Hematopoietic multipotent progenitor cell treated with erythropoietin and hydrocortisone succinate and interleukin-3 and kit ligand, for 4 days (in vitro differentiated cells): Measurements from ENCODE around the gene SLC25A26.

Experiments used
- DNase-seq: peaks from one replicate; pipeline ENCODE4 v3.0.0-alpha.2; 2015

Gene SLC25A26

DNA sequence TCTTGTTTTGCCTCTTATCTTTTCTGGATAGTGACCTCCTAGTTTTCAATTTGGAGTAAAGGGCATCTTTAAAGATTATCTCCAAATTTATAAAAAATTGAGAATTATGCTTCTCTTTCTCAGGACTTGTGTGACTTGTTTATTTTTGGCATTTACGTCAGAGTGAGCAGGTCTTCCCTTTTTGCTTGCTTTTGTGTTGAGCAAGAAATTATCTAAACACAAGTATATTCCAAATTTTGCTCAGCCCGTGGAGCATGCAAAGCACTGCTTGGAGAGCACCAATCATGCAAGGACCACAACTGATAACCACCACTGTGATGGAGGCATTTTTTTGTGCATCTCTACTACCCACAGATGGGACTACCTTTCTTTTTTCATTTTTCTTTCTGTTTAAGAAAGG, 7.1 kb downstream of the SLC25A26 start:
- DNase-seq, result no peak

DNA sequence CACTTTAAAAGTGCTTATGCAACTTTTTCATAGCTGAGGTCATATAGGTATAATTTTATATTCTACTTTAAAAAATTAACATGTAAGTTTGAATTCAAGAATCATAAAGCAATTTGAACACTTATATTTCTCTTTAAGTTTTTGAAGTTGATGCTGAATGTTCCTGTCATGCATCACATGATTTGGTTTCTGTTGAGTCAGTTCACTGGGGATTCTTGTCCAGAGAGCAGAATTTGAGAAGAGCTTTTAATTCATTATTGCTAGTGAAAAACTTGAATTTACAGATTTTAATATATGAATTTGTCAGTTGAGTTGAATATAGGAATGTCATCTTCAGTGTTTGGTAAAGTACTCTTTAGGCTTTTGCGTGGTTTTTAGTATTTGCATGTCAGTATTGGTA, 7.9 kb downstream of the SLC25A26 start:
- no peak for DNase-seq

DNA sequence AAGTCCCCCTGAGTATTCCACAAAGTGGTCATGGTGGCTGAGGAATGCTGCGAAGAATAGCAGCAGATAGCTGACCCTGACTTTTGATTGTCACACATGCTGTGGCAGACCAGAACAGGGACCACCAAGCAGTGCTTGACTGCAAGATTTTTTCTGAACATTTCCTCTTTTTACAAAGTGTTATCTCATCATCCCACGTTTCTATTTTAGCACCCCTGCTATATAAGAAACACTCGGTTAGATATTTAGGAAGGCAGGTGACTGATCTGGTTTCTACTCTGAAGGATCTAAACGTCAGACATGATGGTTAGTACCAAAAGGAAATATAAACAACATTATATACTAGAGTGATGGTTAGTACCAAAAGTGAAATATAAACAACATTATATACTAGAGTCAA, 9.1 kb downstream of the SLC25A26 start:
- peak; percentile 65 for DNase-seq

DNA sequence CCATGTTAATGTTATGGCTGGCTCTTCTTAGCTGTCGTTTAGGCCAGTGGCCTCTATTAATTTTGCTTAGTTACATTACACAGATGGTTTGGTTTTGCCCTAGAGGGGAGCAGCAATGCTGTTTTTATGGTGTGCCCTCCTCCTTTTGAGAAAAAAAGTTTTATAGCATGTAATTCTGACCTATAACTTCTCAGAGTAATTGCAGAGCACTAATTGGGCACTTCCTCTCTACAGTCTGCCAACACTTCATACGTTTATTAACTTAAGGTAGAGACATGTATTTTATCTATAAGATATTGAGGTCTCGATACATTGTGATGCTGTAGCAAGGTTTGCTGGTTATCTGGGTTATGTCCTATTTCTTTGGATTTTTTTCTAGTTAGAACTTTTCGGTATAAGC, 12.2 kb downstream of the SLC25A26 start:
- DNase-seq, result no peak

DNA sequence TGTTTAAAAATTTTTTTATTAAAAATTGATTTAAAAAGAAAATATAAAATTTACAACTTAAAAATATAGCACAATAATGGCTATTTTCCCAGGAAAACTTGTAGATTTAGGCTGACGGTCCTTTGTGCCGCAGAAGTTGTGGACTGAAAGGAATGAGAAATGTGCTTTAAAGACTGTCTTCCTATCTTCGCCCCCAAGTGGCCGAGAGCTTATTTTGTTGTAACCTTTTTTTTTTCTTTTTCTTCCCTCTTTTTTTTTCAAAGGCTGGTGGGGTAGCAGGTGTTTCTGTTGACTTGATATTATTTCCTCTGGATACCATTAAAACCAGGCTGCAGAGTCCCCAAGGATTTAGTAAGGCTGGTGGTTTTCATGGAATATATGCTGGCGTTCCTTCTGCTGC, 15.5 kb downstream of the SLC25A26 start:
- peak; percentile 51 for DNase-seq

DNA sequence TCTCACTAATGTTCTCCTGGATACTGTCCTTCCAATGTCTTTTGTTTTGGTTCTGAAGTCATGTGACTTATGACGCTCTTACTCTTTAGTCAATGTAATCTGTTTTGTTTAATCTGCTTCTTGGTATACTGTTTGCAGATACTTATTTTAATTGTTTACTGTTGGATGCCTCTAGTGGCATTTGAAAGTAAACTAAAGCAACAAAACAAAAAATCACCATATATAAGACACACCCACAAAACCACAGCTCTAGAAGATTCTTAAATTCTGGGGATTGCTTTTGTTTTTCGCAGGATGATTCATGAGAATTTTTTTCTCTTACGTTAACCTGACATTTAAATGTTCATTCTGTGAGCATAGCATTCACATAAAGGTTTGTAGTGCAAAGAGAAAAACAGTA, 16.8 kb downstream of the SLC25A26 start:
- no peak for DNase-seq

DNA sequence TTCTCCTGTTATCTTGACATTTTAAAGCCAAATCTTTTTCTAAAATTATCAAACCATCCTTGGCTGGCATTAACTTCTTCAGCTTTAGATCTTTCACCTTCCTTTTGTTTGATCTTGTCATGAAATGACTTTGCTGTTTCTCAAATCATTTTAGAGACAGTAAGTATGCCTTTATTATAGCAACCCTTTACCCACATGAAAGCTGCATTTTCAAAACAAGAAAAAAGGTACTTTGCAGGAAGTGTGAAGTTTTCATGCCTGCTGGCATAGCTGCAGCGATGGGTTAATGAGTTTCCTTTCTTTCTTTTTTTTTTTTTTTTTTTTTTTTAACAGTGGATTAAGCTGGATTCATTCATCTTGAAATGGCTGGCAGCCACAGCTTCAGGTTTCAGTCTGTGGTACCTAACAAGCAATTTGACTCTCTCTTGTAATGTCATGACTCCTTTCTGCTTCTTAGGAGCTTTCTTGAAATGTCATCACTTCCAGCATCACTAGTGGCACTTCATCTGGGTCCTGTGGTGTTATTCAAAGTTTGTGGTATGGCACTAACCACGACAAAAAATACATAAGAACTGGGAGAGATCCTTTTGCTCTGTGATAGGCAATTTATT, 18.8 kb downstream of the SLC25A26 start:
- DNase-seq, result no peak

DNA sequence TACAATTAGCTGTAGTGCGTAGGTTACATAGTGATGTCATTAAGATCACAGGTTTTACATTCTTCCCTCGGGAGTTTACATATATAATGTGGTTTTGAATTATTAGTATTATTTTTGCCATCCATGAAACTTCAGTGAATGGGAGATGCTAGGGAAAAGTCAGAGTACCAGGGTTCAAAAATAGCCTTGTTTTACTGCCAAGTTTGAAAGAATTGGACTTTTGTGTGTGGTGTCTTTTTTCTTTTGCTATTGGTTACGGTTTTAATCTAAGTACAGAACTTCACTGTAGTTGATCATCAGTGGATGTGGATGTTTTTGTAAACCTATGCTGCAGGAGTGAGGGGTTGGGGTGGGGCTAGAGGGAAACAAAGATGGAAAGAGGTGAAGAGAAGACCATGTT, 20.7 kb downstream of the SLC25A26 start:
- DNase-seq, result no peak

DNA sequence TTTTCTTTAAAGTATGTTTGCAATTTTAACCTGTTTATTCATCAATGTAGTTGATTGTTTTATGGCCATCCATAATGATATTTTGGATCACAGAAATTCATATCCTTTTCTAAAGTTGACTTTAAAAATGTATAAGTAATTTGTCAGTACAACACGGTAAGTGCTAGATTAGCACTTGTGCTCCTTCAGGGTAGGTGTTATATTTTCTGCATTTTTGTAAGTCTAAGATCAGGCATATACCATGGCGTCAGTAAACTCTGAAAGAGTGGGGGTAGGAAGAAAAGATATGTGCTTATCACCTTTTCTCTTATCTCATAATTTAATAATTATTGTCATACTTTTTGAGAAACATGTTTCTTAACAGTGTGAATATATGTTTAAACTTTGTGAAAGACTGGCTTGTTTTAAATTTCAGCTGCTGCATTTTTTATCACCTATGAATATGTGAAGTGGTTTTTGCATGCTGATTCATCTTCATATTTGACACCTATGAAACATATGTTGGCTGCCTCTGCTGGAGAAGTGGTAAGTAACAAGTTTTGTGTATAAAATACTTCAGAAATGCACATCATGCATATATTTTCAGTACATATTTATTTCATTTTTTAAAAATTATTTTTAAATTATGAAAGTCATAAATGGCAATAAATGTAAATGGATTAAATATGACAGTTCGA, 22.1 kb downstream of the SLC25A26 start:
- DNase-seq, result no peak

DNA sequence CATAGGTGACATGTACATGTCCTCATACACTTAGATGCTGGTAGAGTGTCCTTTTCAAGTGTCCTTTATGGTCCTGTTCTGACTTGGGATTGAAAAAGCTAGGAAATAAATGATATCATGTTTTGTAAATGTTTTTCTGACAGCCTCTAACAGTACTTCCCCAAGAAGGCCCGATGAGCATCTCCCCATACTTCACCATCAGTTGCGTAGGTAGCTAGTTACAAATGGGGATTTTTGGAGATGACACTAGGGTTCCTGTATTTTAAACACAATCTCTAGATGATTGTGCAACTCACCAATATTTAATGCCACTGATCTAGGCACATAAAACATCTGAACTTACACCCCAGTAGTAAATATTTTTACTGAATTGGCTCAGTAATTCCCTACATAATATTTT, 27.8 kb downstream of the SLC25A26 start:
- no peak for DNase-seq

DNA sequence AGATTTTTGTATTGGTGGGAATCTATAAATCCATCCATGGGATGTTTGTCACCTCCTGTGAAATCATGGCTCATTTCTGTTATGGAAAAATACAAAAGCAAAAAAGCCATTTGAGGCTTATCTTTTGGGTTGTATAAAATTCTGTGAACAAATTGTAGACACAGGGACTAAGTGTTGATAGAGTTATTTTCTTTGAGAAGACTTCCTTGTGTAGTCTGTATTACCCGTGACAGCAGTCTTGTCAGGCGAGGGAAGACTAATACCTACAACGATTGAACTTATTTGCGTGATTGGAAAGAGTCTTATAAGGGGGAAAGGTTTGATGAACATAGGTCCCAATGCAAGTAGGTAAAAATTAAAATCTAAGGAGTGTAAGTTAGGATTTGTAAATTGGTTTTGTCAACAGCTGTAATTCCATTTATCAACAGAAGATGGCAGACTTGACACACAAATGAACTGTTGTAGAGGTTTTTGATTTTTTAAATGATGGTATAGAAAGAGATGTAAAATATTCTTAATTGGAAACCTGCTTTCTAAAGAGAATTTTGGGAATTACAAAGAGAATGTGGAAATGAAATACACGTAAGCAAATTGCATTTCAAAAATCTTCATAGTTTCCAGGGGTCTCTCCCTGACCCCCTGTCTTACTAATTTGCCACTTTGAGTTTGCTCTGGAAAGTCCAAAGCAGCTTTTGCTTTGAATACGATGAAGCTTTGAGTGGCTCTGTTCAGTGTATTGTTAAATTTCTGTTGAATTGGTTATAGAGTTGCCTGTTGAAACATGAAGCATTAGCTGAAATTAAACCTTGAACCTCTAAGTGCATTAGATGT, 33.2 kb downstream of the SLC25A26 start:
- peak; percentile 55 for DNase-seq

DNA sequence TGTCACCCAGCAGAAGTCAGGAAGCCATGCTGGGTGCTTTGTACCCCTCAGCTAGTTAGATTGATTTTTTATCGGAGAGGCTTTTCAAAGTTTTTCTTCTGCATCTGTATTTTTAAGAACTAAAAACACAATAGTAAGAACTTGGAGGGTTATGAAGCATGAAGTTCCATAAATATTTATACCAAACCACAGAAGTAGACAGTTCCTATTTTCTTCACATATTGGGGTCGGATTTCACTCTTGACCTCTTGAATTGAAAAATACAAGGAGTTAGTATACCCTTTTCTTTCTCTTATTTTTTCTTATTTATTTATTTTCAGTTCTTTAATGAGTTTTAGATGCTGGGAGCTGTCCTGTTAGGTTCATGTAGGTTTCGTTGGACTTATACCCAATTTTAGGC, 35.1 kb downstream of the SLC25A26 start:
- no peak for DNase-seq

DNA sequence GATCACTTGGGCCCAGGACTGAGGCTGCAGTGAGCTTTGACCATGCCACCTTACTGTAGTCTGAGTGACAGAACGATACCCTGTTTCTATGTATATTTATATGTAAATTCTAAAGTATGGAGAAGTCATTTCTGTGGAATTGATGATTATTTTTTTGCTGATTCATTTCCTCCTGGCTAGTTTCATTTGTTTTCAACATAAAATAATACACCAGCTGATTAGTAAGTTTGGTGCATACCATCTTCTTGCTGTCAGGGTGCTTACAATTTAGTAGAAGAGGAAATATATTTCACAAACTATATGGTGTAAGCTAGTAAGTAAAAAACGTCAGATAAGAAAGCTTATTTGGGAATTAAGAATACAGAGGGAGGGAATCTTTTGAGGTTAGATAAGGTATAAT, 36.0 kb downstream of the SLC25A26 start:
- DNase-seq, result peak; percentile 25

DNA sequence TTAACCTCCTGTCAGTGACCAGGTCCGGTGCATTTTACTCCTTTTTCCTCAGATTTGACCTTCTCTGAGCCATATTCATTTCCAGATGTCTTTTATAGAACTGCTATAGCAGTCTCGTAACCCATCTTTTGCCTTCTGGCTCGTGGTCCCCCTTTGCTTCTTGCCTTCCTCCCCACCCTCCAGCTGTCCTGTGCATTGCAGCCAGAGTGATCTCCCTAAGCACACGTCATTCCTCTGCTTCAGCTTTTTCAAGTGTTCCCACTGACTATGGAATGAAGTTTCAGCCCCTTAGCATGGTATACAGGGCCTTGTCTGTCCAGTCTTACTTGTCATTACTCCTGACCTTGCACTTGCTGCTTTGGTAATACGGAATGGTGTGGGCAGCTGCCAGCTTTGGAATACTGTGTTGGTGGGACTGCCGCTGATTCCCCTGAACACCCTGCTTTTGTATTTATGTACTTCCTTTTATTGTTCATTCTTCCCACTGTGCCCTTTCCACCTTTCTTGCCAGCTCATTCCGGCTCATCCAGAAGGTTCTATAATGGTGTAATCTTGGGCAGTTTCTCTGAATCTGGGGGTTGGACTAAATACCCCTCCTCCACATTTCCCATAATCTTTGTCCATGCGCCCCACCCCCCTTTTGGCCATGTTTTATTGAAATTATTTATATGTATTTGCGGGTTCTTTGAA, 38.9 kb downstream of the SLC25A26 start:
- DNase-seq, result no peak

DNA sequence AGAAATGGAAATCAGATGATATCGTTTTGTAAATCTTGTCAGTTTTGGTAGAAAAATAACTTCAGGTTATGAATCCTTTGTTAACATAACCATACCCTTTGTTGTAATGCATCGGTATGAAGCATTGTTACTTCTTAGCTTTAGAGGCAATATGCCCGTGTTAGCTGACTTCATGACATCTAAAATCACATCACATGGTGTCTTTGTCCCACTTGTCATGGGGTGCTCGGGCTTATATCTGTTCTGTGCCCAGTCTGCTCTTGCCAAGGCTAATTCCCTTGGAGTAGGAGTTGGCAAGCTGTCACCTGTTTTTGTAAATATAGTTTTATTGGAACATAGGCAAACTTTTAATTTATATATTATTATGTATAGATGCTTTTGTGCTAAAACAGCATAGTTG, 39.6 kb downstream of the SLC25A26 start:
- no peak for DNase-seq

DNA sequence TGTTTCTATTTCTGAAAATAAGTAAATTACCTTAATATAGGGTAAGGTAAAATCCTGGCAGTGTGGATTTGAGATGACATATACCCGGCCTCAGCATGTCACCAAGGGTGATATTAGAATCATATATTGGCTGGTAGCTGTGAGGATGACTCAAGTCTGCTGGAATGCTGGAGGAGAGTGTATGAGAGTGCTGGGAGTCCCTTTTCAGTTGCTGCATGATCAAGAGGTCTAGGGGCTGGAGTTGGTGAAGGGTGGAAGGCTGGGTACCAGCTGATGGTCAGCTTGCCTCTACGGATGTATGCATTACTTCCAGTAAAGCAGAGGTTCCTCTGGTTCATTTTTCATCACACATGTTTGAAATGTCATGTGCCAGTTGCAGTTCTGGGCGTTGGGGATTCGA, 40.6 kb downstream of the SLC25A26 start:
- no peak for DNase-seq

DNA sequence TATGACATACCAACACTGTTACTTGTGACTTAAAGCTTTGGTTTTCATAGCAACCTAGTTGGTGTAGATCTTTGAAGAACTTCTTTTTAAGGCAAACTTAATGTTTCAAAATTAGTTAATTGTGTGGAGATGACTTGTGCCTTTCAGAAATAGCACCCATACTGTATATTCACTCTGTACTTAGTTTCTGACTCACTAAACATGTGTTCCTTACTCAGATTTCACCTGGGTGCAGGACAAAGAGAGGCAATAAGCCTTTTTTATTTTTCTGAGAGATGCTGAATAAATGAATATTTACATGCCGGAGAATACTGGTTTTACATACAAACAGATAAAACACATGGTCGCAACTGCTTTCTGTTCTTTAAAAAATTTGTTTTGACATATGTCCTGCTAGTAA, 44.8 kb downstream of the SLC25A26 start:
- no peak for DNase-seq

DNA sequence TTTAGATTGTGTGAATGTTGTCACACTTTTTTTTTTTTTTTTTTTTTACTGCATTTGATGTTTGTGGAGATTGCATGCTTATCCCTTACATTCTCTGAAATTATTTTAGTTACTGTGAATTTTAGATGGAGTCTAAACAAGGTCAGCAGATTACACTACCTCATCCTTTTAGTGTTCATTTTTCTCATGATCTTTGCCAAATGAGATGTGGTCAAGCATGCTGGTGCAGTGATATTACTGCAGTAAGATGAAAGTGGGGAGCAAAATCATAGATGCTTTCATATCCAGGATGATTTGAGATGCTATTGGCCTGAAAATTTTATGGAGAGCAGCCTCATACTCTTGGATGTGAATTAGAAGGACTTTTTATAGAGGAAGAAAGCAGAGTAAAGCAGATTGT, 45.8 kb downstream of the SLC25A26 start:
- DNase-seq, result no peak

DNA sequence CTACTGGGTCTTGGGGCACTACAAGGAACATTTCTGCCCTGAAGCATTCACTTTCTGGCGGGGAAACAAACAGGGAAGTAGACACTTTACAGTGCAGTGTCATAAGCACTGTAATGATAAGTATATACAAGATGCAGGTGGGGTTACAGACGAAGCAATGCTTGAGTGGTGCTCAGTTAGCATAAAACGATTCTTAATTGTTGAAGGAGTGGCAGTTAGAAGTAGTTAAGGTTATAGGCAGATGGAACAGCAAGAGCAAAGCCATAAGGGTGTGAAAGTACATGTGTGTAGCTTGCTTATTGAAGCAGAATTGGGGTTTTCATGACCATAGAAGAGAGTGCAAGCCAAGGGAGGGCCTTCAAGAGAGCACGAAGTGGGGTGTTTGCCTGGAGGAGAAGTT, 46.2 kb downstream of the SLC25A26 start:
- DNase-seq, result no peak

DNA sequence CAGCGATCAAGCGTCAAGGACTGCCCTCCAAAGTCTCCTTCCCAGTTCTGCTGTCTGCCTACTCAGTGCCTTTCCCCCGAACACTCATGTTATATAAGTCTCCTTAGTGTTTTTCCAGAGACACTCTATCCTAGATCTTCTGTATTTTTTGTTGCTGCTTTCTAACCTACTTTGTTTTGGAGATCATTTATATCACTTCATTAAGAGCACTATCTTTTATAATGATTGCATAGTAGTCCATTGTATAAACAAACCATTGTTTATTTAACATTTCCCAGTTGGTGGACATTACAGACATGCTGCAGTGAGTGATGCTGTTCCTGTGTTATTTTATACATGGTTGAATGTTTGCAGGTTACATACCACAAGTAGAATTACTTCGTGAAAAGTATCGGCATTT, 47.1 kb downstream of the SLC25A26 start:
- no peak for DNase-seq

DNA sequence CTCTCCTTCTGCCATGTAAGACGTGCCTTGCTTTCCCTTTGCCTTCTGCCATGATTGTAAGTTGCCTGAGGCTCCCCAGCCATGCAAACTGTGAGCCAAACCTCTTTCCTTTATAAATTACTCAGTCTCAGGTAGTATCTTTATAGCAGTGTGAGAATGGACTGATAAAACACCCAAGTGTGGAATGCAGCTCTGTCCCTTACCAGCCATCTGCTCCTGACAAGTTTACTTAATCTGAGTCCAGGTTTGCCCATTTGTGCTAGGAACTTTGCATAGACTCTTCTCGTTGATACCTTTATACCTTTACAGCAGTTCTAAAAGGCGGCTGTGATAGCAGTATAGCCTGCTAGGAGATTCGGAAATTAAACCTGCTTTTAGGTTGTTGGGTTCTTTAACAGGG, 48.1 kb downstream of the SLC25A26 start:
- DNase-seq, result no peak

DNA sequence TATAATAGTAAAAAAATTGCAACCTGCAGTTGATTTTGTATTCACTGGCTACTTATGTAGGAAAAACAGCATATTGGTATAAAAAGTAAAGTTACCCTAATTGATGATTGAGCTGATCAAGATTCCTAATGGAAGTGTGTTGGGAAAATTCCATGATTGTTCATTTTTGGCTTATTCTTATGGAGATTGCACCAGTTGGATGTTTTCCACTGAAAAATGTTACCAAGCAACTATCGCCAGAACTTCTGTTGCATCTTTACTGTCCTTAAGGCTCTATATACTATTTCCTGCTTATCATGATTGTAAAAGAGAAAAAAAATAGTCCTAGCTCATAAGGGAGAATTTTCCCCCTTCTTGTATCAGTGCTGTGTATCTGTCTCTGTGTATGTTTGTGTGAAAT, 48.6 kb downstream of the SLC25A26 start:
- no peak for DNase-seq

DNA sequence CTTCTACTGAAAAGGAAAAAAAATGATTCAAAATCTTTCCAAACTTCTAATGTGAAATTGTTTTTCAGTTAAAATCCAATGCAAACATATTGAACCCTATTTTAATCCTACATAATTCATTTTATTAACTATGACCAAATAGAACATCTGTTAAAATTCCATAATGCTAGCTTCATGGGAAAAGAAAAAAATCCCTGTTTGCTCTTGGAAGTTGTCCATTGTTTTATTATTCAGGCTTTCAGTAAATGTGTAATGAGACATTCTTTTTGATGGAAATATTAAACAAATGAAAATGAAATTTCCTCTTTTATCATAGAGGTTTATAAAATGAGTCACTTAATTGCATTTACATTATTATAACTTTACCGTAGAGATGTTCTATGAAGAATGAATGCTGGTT, 49.5 kb downstream of the SLC25A26 start:
- no peak for DNase-seq

DNA sequence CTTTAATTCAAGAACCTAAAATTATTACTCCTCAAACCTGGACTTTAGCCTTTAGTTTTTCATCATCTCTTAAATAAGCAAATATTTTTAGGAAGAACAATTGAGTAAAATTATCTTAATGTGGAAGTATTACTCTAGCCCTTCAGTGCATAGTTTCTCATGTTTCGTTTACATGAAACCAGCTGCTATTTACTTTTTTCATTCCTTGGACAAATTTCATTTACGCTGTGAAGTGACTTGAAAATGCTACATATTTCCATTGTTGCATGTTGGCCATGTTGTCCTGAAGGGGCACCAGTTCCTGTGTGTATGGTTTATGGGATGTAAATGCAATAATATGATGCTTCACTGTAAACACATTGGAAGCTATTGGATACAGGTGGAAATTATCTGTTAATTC, 49.9 kb downstream of the SLC25A26 start:
- DNase-seq, result no peak
